ENCODE results near the gene GAREM2. TPM values are rescaled to one million over a fixed set of nuclear protein-coding genes. Genes with fewer than 3 reads are reported as not detected.

Gene GAREM2
- total and polyA plus RNA-seq, 4 donors = 8.7 to 63.2 (median 28.8) TPM

DNA sequence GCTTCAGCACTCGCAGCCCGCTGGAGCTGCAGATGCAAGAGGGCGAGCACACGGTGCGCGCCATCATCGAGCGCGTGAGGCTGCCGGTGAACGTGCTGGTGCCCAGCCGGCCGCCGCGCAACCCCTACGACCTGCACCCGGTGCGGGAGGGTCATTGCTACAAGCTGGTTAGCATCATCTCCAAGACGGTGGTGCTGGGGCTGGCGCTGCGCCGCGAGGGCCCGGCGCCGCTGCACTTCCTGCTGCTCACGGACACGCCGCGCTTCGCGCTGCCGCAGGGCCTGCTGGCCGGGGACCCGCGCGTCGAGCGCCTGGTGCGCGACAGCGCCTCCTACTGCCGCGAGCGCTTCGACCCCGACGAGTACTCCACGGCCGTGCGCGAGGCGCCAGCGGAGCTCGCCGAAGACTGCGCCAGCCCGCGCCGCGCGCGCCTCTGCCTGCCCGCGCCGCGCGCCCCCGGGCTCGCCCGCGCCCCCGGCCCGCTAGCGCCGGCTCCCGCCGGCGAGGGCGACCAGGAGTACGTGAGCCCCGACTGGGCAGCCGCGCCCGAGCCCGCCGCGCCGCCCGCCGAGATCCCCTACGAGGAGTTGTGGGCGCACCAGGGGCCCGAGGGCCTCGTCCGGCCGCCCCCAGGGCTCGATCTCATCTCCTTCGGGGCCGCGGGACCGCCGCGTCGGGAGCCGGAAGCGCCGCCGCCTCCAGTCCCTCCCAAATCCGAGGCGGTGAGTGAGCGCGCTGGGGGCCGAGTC is 11.8 kb downstream of the GAREM2 start:
- WGBS (ENCODE audit: insufficient coverage) = 29% methylated on average over 114 of the region's 114 CpGs
- Histone ChIP-seq H3K27ac (ENCODE audit: low read depth, low read length) (no peak overlapping the region), H3K36me3 (ENCODE audit: control insufficient read depth, insufficient read depth, low read length) (peaks cover 87% of the 10 kb centered on the region), H3K27me3 (ENCODE audit: control insufficient read depth, insufficient read depth, low read length) (no peaks in the 10 kb centered on the region), H3K4me3 (ENCODE audit: low read depth, low read length) (peak overlapping the region; percentile 55), H3K9me3 (ENCODE audit: control insufficient read depth, insufficient read depth, low read length) (no peaks in the 10 kb centered on the region), H3K4me1 (ENCODE audit: control insufficient read depth, insufficient read depth, low read length) (peaks cover 28% of the 10 kb centered on the region)
- DNase-seq (ENCODE audit: low read depth in 4 of 6, low spot score in 6 of 6) = peak in 2 of 6 donors; percentile 82 to 90

DNA sequence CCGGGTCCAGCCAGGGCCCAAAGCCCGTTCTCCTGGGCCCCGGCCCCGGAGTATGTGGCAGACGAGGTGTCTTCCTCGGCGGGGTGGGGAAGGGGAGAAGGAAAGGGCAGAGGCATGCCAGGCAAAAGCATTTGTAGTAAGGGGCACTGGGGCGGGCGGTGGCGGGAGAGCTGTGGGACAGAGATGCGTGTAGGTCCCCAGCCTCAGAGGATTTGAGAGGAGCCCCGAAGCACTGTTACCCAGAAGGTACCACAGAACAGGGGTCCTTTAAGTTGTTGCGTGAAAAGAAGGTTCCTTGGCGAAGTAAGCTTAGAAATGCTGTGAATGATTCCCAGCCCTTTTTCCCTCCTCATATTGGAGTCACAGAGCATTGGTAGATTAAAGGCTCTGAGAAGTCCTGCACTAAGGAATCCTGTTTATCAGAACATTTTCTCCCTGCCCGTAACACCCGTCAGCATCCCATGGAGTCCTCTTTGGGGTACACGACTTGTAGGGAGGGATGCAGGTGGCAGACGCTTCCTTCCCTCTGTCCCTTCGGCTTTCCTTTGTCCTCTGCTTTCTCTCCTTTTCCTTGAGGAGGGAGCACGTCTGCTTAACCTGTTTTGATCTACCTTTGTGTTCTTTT is 12.5 kb downstream of the GAREM2 start:
- H3K4me3 ChIP-seq (ENCODE audit: low read depth, low read length) = peak overlapping the region; percentile 55
- H3K9me3 ChIP-seq (ENCODE audit: control insufficient read depth, insufficient read depth, low read length) = no peaks in the 10 kb centered on the region
- peaks cover 23% of the 10 kb centered on the region for H3K4me1 ChIP-seq (ENCODE audit: control insufficient read depth, insufficient read depth, low read length)
- H3K27me3 ChIP-seq (ENCODE audit: control insufficient read depth, insufficient read depth, low read length) = no peaks in the 10 kb centered on the region
- peaks cover 86% of the 10 kb centered on the region for H3K36me3 ChIP-seq (ENCODE audit: control insufficient read depth, insufficient read depth, low read length)
- no peak for DNase-seq (ENCODE audit: low read depth in 4 of 6, low spot score in 6 of 6)
- WGBS (ENCODE audit: insufficient coverage) = 66% methylated on average over 12 of the region's 20 CpGs
- no peak overlapping the region for H3K27ac ChIP-seq (ENCODE audit: low read depth, low read length)

DNA sequence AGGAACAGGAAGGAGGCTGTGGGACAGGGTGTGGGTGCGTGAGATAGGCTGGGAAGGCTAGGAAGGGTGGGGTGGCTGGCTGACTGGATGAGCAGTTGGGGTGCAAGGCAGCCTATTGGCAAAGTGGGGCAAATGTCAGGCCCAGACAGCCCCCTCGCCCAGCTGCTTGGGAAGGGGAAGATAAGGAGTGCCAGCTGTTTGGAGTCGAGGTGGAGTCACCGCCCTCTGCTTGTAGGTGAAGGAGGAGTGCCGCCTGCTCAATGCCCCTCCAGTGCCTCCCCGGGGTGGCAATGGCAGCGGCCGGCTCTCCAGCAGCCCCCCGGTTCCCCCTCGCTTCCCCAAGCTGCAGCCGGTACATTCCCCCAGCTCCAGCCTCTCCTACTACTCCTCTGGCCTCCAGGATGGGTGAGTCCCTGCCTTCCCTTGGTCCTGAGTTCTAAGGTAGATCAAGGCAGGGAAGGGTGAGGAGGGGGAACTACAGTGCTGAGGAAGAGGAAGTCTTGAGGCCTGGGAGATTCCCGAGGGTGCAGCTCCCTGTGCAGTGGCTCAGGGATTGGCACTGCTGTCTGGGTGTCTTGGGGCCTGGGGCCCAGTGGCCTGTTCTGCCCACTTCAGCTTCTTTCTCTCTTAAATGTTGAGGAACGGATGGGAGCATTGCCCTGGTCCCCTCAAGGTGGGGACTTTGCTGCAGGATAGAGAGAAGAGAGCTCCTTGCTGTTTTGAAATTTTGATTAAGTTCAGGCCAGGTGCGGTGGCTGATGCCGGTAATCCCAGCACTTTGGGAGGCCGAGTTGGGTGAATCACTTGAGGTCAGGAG is 13.3 kb downstream of the GAREM2 start:
- Histone ChIP-seq H3K27me3 (ENCODE audit: control insufficient read depth, insufficient read depth, low read length) (no peaks in the 10 kb centered on the region), H3K4me3 (ENCODE audit: low read depth, low read length) (no peak overlapping the region), H3K9me3 (ENCODE audit: control insufficient read depth, insufficient read depth, low read length) (no peaks in the 10 kb centered on the region), H3K4me1 (ENCODE audit: control insufficient read depth, insufficient read depth, low read length) (peaks cover 21% of the 10 kb centered on the region), H3K27ac (ENCODE audit: low read depth, low read length) (no peak overlapping the region), H3K36me3 (ENCODE audit: control insufficient read depth, insufficient read depth, low read length) (peaks cover 88% of the 10 kb centered on the region)
- WGBS (ENCODE audit: insufficient coverage) = 91% methylated on average over 13 of the region's 16 CpGs
- DNase-seq (ENCODE audit: low read depth in 4 of 6, low spot score in 6 of 6) = no peak

DNA sequence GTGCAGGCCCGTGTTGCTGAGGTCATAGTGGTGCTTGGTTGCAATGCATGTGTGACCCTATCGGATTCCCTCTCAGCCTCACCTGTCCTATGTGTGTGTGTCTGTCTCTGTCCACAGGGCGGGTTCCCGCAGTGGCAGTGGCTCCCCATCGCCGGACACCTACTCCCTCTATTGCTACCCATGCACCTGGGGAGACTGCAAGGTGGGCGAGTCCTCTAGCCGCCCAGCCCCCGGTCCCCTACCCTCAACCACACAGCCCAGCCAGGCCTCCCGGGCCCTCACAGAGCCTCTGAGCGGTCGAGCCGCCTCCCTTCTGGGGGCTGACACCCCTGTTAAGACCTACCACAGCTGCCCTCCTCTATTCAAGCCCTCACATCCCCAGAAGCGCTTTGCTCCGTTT is 14.2 kb downstream of the GAREM2 start:
- DNase-seq (ENCODE audit: low read depth in 4 of 6, low spot score in 6 of 6) = no peak
- H3K9me3 ChIP-seq (ENCODE audit: control insufficient read depth, insufficient read depth, low read length) = no peaks in the 10 kb centered on the region
- no peaks in the 10 kb centered on the region for H3K27me3 ChIP-seq (ENCODE audit: control insufficient read depth, insufficient read depth, low read length)
- no peak overlapping the region for H3K27ac ChIP-seq (ENCODE audit: low read depth, low read length)
- H3K4me3 ChIP-seq (ENCODE audit: low read depth, low read length) = no peak overlapping the region
- WGBS (ENCODE audit: insufficient coverage) = 92% methylated on average over 13 of the region's 15 CpGs
- peaks cover 91% of the 10 kb centered on the region for H3K36me3 ChIP-seq (ENCODE audit: control insufficient read depth, insufficient read depth, low read length)
- peaks cover 21% of the 10 kb centered on the region for H3K4me1 ChIP-seq (ENCODE audit: control insufficient read depth, insufficient read depth, low read length)

GRCh38 chr2:26187537-26188104 is 14.7 kb downstream of the GAREM2 start:
- Histone ChIP-seq H3K4me1 (ENCODE audit: control insufficient read depth, insufficient read depth, low read length) (peaks cover 21% of the 10 kb centered on the region), H3K9me3 (ENCODE audit: control insufficient read depth, insufficient read depth, low read length) (no peaks in the 10 kb centered on the region), H3K27me3 (ENCODE audit: control insufficient read depth, insufficient read depth, low read length) (no peaks in the 10 kb centered on the region), H3K27ac (ENCODE audit: low read depth, low read length) (no peak overlapping the region), H3K4me3 (ENCODE audit: low read depth, low read length) (no peak overlapping the region), H3K36me3 (ENCODE audit: control insufficient read depth, insufficient read depth, low read length) (peaks cover 91% of the 10 kb centered on the region)
- WGBS (ENCODE audit: insufficient coverage) = 85% methylated on average over 15 of the region's 16 CpGs
- DNase-seq (ENCODE audit: low read depth in 4 of 6, low spot score in 6 of 6) = no peak

DNA sequence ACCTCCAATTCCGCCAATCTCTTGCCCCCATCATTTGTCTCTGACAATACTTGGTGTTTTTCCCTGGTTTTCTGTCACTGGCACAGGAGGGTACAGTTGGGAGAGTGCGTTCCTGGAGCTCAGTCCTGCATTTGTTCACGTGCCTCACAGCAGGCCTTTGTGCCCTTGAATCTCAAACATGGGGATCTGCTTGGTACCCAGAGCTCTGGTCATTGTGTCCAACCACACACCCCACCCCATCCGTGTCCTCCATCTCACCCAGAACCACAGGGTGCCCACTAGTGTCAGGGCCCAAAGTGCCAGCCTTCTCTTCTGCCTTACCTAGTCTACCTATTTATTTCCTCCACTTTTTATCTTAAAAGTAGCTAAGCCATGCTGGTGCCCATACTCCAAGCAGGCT is 16.2 kb downstream of the GAREM2 start:
- 77% methylated on average over 3 of the region's 4 CpGs for WGBS (ENCODE audit: insufficient coverage)
- no peaks in the 10 kb centered on the region for H3K27me3 ChIP-seq (ENCODE audit: control insufficient read depth, insufficient read depth, low read length)
- no peak for DNase-seq (ENCODE audit: low read depth in 4 of 6, low spot score in 6 of 6)
- no peak overlapping the region for H3K4me3 ChIP-seq (ENCODE audit: low read depth, low read length)
- H3K9me3 ChIP-seq (ENCODE audit: control insufficient read depth, insufficient read depth, low read length) = no peaks in the 10 kb centered on the region
- H3K36me3 ChIP-seq (ENCODE audit: control insufficient read depth, insufficient read depth, low read length) = peaks cover 92% of the 10 kb centered on the region
- H3K4me1 ChIP-seq (ENCODE audit: control insufficient read depth, insufficient read depth, low read length) = peaks cover 21% of the 10 kb centered on the region
- H3K27ac ChIP-seq (ENCODE audit: low read depth, low read length) = no peak overlapping the region

GRCh38 chr2:26189751-26190150 is 16.9 kb downstream of the GAREM2 start:
- WGBS (ENCODE audit: insufficient coverage) = 94% methylated on average over 3 of the region's 4 CpGs
- Histone ChIP-seq H3K27me3 (ENCODE audit: control insufficient read depth, insufficient read depth, low read length) (no peaks in the 10 kb centered on the region), H3K4me1 (ENCODE audit: control insufficient read depth, insufficient read depth, low read length) (peaks cover 21% of the 10 kb centered on the region), H3K36me3 (ENCODE audit: control insufficient read depth, insufficient read depth, low read length) (peaks cover 92% of the 10 kb centered on the region), H3K4me3 (ENCODE audit: low read depth, low read length) (no peak overlapping the region), H3K9me3 (ENCODE audit: control insufficient read depth, insufficient read depth, low read length) (no peaks in the 10 kb centered on the region), H3K27ac (ENCODE audit: low read depth, low read length) (no peak overlapping the region)
- no peak for DNase-seq (ENCODE audit: low read depth in 4 of 6, low spot score in 6 of 6)

DNA sequence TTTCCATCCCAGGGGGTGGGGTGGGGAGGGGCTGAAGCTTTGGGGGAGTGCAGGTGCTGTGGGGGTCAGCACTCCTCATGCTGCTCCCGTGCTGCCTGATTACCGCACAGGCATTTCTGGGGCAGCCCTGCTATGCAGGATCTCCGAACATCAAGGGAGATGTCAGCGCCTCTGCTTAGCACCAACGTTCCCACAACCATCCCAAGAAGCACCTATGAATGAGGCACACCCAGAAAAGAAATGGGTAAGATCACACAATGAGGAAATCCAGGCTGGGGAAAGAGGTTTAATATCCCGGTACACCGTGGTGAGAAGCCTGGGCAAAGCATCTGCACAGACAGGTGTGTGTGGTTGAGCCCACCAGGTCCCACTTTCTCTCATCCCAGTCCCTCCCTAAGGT is 17.5 kb downstream of the GAREM2 start:
- H3K4me1 ChIP-seq (ENCODE audit: control insufficient read depth, insufficient read depth, low read length) = peaks cover 21% of the 10 kb centered on the region
- H3K27me3 ChIP-seq (ENCODE audit: control insufficient read depth, insufficient read depth, low read length) = no peaks in the 10 kb centered on the region
- H3K9me3 ChIP-seq (ENCODE audit: control insufficient read depth, insufficient read depth, low read length) = no peaks in the 10 kb centered on the region
- no peak for DNase-seq (ENCODE audit: low read depth in 4 of 6, low spot score in 6 of 6)
- WGBS (ENCODE audit: insufficient coverage) = 86% methylated on average over 4 of the region's 7 CpGs
- no peak overlapping the region for H3K27ac ChIP-seq (ENCODE audit: low read depth, low read length)
- H3K36me3 ChIP-seq (ENCODE audit: control insufficient read depth, insufficient read depth, low read length) = peaks cover 88% of the 10 kb centered on the region
- no peak overlapping the region for H3K4me3 ChIP-seq (ENCODE audit: low read depth, low read length)

DNA sequence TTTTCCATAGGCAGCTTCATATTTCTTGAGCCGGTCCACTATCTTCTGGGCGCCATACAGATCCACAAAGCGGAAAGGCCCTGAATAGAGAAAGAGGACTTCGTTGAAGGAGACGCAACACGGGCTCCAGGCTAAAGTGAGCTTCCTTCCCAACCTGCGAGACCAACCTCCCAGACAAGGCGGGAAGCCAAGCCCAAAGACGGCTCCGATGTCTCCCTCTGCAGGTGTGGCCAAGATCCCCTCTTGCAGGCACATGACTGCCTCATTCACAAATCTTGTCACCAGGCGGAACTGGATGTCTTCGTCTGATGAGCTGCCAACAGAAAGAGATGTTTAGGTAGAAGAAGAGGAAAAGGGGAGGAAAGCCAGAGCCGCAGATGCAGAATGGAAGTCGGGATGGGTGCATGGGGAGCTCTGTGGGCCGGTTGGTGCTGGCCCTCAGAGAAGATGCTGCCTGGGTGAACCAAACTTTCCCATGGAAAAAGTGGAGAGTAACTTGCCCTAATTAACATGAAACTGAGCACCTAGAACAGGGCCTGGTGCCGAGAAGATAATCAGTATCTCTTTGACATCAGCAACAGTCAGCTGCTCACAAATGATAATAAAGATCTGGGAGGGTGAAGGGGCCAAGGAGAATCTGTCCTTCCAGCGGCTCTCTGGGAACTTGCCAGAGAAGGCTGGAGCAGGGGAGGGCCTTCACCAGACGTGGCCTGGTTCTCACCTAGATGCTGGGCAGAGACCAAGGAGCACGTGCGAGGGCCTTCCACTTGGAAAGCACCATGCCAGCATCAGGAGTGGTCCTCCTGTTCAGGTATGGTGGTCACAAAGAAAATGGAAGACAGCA is 18.6 kb downstream of the GAREM2 start:
- no peaks in the 10 kb centered on the region for H3K9me3 ChIP-seq (ENCODE audit: control insufficient read depth, insufficient read depth, low read length)
- H3K27me3 ChIP-seq (ENCODE audit: control insufficient read depth, insufficient read depth, low read length) = no peaks in the 10 kb centered on the region
- H3K4me1 ChIP-seq (ENCODE audit: control insufficient read depth, insufficient read depth, low read length) = peaks cover 21% of the 10 kb centered on the region
- 80% methylated on average over 13 of the region's 20 CpGs for WGBS (ENCODE audit: insufficient coverage)
- no peak overlapping the region for H3K4me3 ChIP-seq (ENCODE audit: low read depth, low read length)
- H3K27ac ChIP-seq (ENCODE audit: low read depth, low read length) = no peak overlapping the region
- no peak for DNase-seq (ENCODE audit: low read depth in 4 of 6, low spot score in 6 of 6)
- peaks cover 79% of the 10 kb centered on the region for H3K36me3 ChIP-seq (ENCODE audit: control insufficient read depth, insufficient read depth, low read length)
